NT2/D1 (cell line): ENCODE data around the gene TSSC4.

Experiments
- DNase-seq: peaks from one replicate; pipeline ENCODE4 v3.0.0-alpha.2; 2011; ENCODE audit warnings: low read depth, low spot score
- H3K27me3 ChIP-seq: 2 replicates; pipeline ENCODE4 v1.6.0; 2011; ENCODE audit warnings: mild to moderate bottlenecking; ENCODE audit not compliant: insufficient read length, insufficient read depth
- H3K36me3 ChIP-seq: 2 replicates; pipeline ENCODE4 v1.6.1; 2011; ENCODE audit warnings: mild to moderate bottlenecking, low read length, mixed read lengths; ENCODE audit not compliant: insufficient read depth, insufficient read length
- H3K4me1 ChIP-seq: 2 replicates; pipeline ENCODE4 v1.5.1; 2011; ENCODE audit not compliant: insufficient read depth, insufficient read length
- H3K4me3 ChIP-seq: 2 replicates; pipeline ENCODE4 v1.5.1; 2011; ENCODE audit warnings: low read depth; ENCODE audit not compliant: insufficient read length
- H3K9ac ChIP-seq: 2 replicates; pipeline ENCODE4 v1.6.0; 2011; ENCODE audit warnings: low read depth; ENCODE audit not compliant: insufficient read length
- H3K9me3 ChIP-seq: 2 replicates; pipeline ENCODE4 v1.5.1; 2011; ENCODE audit warnings: mild to moderate bottlenecking, low read length; ENCODE audit not compliant: insufficient read depth
- SUZ12 ChIP-seq: IDR thresholded peaks from 2 replicates; pipeline ENCODE4 v1.6.1; 2011; ENCODE audit not compliant: insufficient read length, insufficient read depth; ENCODE audit errors: extremely low read depth
- YY1 ChIP-seq: IDR thresholded peaks from 2 replicates; pipeline ENCODE4 v1.6.1; 2011; ENCODE audit not compliant: insufficient read length, insufficient read depth
- ZNF274 ChIP-seq: IDR thresholded peaks from 2 replicates; pipeline ENCODE4 v1.6.1; 2011; ENCODE audit warnings: mild to moderate bottlenecking, low read depth, low read length

TSSC4 gene

DNA sequence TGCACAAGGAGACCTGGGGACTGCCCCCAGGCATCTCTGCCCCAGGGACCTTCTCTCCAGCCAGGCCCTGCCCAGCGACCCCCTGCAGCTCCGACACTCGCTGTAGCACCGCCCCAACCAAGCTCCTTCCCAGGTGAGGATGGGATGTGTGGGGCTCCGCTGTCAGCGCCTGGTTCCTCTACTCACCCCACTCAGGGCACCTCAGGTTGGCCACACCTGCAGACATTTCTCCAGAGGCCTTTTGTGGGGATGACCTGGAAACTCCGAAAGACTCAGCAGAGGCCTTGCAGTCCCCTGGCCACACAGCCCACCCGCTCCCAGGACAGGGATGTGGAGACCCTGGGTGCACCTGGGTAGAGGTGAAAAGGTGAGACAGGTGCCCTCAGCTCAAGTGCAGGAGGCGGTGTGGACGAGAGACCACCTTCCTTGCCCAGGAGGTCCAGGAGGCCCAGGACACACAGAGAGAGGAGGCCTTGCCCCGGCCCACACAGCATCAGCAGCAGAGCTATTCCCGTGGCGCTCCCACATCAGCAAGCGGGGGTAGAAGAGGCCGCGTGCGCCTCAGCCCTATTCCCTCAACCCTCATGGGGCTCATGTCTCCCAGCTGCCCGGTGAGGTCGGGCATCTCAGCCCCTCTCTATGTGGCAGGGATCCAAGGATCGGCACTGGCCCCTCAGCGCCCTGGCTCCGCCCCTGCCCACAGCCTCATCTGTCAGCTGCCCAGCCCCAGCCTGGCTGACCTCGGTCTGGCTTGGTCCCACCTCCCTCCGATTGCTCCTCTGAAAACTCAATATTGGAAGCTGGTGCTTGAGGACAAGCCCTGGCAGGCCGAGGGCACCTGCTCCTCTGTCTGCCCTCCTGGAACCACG, 22.8 kb downstream of the TSSC4 start:
- DNase-seq, result no peak
- Histone ChIP-seq H3K36me3 (no peaks in the 10 kb centered on the region), H3K9me3 (no peaks in the 10 kb centered on the region), H3K27me3 (no peaks in the 10 kb centered on the region), H3K4me3 (no peak overlapping the region), H3K4me1 (peaks cover 9% of the 10 kb centered on the region), H3K9ac (no peak overlapping the region)
- TF ChIP-seq ZNF274 (no peak), SUZ12 (no peak)

DNA sequence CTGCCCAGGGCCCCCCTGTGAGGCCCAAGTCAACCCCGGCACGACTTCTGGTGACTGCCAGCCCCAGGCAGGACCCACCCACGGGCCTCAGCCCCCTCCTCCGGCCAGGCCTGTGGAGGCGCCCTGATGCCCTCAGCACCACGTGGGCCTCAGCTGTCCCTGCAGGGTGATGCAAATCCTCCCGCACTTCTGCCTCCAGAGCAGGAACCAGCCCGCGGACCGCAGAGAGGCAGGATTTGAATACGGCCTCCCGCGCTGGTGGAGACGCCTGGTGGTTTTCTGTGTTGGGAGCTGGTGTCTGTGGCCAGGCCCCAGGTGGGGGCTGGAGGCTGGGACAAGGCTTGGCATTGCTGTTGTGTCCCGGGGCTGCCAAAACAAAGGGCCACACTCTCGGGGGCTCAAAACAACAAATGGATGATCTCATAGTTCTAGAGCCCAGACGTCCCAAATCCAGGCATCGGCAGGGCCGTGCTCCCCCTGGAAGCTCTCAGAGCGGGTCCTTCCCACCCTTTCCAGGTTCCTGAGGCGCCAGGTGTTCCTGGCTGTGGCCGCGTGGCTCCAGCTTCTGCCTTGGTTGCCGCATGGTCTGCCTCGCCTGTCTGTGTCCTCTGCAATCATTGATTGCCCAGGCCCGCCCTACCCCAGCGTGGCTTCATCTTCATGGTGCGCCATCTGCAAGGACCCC, 24.4 kb downstream of the TSSC4 start:
- Histone ChIP-seq H3K36me3 (no peaks in the 10 kb centered on the region), H3K4me3 (no peak overlapping the region), H3K9ac (no peak overlapping the region), H3K27me3 (no peaks in the 10 kb centered on the region), H3K4me1 (peaks cover 9% of the 10 kb centered on the region), H3K9me3 (no peaks in the 10 kb centered on the region)
- no peak for TF ChIP-seq ZNF274
- no peak for TF ChIP-seq SUZ12
- no peak for TF ChIP-seq YY1
- no peak for DNase-seq

DNA sequence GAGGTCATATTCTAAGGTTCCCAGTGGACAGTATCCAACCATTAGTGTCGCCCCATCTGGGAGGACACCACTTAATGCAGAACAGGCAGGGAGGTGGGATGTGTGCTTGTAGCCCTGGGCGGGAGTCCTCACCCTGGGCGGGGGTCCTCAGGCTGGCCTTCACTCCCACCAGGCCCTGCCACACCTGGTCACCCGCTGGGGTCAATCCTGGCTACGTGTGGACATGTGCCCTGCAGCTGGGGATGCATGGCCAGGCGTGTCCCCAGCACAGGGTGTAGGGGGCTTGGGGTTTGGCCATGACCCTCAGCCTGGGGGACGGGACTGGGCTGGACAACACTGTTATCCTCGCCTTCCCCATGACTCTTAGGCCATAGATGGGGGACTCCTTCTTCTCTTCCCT, 25.0 kb downstream of the TSSC4 start:
- Histone ChIP-seq H3K9ac (no peak overlapping the region), H3K27me3 (no peaks in the 10 kb centered on the region), H3K4me3 (no peak overlapping the region), H3K9me3 (no peaks in the 10 kb centered on the region), H3K36me3 (no peaks in the 10 kb centered on the region), H3K4me1 (peaks cover 5% of the 10 kb centered on the region)
- TF ChIP-seq ZNF274 (no peak), YY1 (no peak), SUZ12 (no peak)
- DNase-seq, result no peak

DNA sequence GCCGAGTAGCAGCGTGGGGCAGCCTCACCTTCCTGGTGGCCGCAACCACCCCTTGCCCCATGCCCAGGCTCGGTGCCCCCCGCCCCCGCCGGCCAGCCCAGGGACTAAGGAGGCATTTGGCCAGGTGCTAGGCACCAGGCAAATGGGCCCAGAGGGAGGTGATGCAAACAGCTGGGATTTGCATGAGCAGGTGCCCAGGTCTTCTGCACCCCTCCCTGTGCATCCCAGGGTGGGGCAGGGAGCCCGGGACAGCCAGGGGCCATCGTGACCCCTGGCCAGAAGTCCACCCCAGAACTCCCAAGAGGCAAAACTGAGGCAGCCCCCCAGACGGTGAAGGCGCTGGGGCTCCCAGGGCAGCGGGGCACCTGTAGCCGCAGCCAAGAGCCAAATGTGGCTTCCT, 25.7 kb downstream of the TSSC4 start:
- Histone ChIP-seq H3K4me1 (no peaks in the 10 kb centered on the region), H3K27me3 (no peaks in the 10 kb centered on the region), H3K4me3 (no peak overlapping the region), H3K36me3 (no peaks in the 10 kb centered on the region), H3K9ac (no peak overlapping the region), H3K9me3 (no peaks in the 10 kb centered on the region)
- no peak for DNase-seq
- TF ChIP-seq ZNF274 (no peak), YY1 (no peak), SUZ12 (no peak)

DNA sequence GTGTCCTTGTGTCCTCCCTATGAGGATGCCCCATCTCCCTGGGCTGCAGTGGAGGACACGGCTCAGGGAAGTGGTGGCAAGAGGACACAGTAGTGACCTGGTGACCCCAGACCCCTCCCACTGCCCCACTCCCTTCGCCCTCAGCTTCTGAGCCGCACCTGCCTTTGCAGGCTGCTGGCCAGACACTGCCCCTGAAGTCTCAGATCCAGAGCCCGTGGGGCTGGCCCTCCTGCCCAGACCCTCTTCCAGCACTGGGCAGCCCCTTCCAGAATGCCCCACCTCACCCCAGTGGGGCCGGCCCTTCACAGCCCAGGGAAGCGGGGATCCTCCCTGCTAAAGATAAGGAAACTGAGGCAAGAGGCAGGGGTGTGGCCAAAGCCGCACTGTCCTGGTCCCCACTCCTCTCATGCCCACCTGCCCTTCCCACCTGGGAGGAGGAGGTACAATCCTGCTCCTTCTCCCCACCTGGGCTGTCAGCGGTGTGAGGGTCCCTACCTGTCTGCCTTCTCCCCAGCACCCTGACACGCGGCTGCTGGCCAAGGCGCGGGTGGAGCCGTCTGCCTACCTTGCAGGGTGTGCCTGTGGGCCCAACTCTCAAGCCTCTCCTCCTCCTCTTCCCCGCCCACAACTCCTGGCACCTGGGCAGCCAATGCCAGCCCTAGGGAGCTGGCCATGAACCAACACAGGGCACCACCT, 26.4 kb downstream of the TSSC4 start:
- Histone ChIP-seq H3K9me3 (no peaks in the 10 kb centered on the region), H3K4me1 (no peaks in the 10 kb centered on the region), H3K9ac (peak overlapping the region; percentile 17), H3K36me3 (no peaks in the 10 kb centered on the region), H3K27me3 (no peaks in the 10 kb centered on the region), H3K4me3 (no peak overlapping the region)
- TF ChIP-seq ZNF274 (no peak), SUZ12 (no peak), YY1 (no peak)
- no peak for DNase-seq

DNA sequence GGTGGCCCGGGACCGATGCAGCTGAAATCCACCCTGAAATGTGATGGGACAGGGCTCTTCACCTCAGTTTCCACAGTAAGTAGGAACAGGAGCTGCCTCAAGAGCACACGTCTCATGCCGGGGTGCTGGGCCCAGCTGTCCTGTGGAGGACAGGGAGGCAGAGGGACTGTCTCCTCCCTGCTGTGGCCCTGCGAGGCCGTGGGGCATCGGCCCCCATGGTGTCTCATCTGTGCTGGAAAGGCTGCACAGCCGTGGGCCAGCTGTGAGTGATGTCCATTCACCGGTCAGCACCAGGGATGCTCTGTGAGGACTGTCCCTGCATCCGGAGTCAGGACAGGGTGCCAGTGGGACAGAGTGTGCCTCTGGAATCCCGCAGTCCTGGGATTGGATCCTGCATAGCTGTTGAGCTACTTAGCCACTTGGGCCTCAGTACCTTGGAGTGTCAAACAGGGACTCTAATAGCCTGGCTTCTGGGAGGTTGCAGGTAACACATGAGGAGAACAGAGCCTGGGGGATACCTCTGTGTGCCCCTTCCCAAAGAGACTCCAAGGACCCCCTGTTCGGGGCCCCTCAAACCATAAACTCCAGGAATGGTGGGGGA, 27.3 kb downstream of the TSSC4 start:
- no peak for TF ChIP-seq YY1
- no peak for TF ChIP-seq ZNF274
- no peak for TF ChIP-seq SUZ12
- no peak for DNase-seq
- no peaks in the 10 kb centered on the region for H3K27me3 ChIP-seq
- H3K36me3 ChIP-seq, result no peaks in the 10 kb centered on the region
- no peak overlapping the region for H3K4me3 ChIP-seq
- no peaks in the 10 kb centered on the region for H3K9me3 ChIP-seq
- no peak overlapping the region for H3K9ac ChIP-seq
- no peaks in the 10 kb centered on the region for H3K4me1 ChIP-seq
